IMR-90 (cell line): ENCODE data around the gene GPC5. TPM values are rescaled to one million over a fixed set of nuclear protein-coding genes. Genes with fewer than 3 reads are reported as not detected.

Experiments used
- ATAC-seq: fragments of 200-7000 bp; cut with Tn5 transposase; 2 replicates; pipeline ENCODE4 v1.9.1; 2020; ENCODE audit warnings: low read depth, mild to moderate bottlenecking, moderate library complexity
- BruUV-seq: library from RNA; stranded (reverse); fragments of 400-500 nt; replicated peaks from 2 replicates; lab custom pipeline; 2021; lab: Mats Ljungman, UMichigan
- CTCF ChIA-PET: fragments of 300-600 bp; formaldehyde crosslinking; extraction: SDS; loops from one replicate; lab custom pipeline; 2021; ENCODE audit warnings: antibody characterized with exemption; lab: Yijun Ruan, JAX
- POLR2A ChIA-PET: fragments of 300-600 bp; sonication (Branson Sonifier 250); formaldehyde crosslinking; loops from one replicate; lab custom pipeline; 2022; ENCODE audit warnings: antibody characterized with exemption; ENCODE audit not compliant: unreplicated experiment; lab: Charles Lee
- DNase-seq: peaks from one replicate; pipeline ENCODE4 v3.0.0; 2013
- H2AFZ ChIP-seq: replicated peaks from 2 replicates; pipeline ENCODE3; 2013; ENCODE audit warnings: low read length, mild to moderate bottlenecking; ENCODE audit not compliant: poor library complexity
- H2AK5ac ChIP-seq: 2 replicates; pipeline ENCODE4 v1.6.1; 2013; ENCODE audit warnings: low read depth, low read length, inconsistent platforms
- H2AK9ac ChIP-seq: replicated peaks from 2 replicates; pipeline ENCODE3; 2013; ENCODE audit warnings: mild to moderate bottlenecking, low read depth, low read length, moderate library complexity; ENCODE audit not compliant: poor library complexity
- H2BK120ac ChIP-seq: 2 replicates; pipeline ENCODE4 v1.6.1; 2013; ENCODE audit warnings: low read depth, low read length, inconsistent platforms
- H2BK15ac ChIP-seq: 3 replicates; pipeline ENCODE4 v1.6.1; 2013; ENCODE audit warnings: low read depth, low read length, inconsistent platforms
- H2BK20ac ChIP-seq: 2 replicates; pipeline ENCODE4 v1.6.1; 2013; ENCODE audit warnings: low read depth, mild to moderate bottlenecking, inconsistent platforms, low read length, moderate library complexity
- H2BK5ac ChIP-seq: 2 replicates; pipeline ENCODE4 v1.6.1; 2013; ENCODE audit warnings: mild to moderate bottlenecking, low read depth, low read length, inconsistent platforms; ENCODE audit not compliant: poor library complexity, severe bottlenecking
- H3K14ac ChIP-seq: replicated peaks from 2 replicates; pipeline ENCODE4 v1.6.1; 2013; ENCODE audit warnings: low read depth, low read length, inconsistent platforms
- H3K18ac ChIP-seq: 2 replicates; pipeline ENCODE4 v1.6.1; 2013; ENCODE audit warnings: low read depth, low read length, control low read depth
- H3K23ac ChIP-seq: 2 replicates; pipeline ENCODE4 v1.6.1; 2013; ENCODE audit warnings: low read depth, low read length, inconsistent platforms
- H3K27ac ChIP-seq: 2 replicates; pipeline ENCODE4 v1.5.1; 2013; ENCODE audit warnings: mild to moderate bottlenecking, control low read depth, low read length; ENCODE audit not compliant: insufficient read depth
- H3K27me3 ChIP-seq: 2 replicates; pipeline ENCODE4 v1.6.1; 2013; ENCODE audit warnings: low read length; ENCODE audit not compliant: control insufficient read depth, insufficient read depth
- H3K36me3 ChIP-seq: 2 replicates; pipeline ENCODE4 v1.6.1; 2013; ENCODE audit warnings: low read length, mixed read lengths; ENCODE audit not compliant: control insufficient read depth, insufficient read depth
- H3K4ac ChIP-seq: 2 replicates; pipeline ENCODE4 v1.6.1; 2013; ENCODE audit warnings: low read depth, low read length, inconsistent platforms
- H3K4me1 ChIP-seq: 2 replicates; pipeline ENCODE4 v1.6.1; 2013; ENCODE audit warnings: low read length, mixed read lengths; ENCODE audit not compliant: control insufficient read depth, insufficient read depth
- H3K4me2 ChIP-seq: 2 replicates; pipeline ENCODE4 v1.6.1; 2013; ENCODE audit warnings: low read depth, mild to moderate bottlenecking, control low read depth, low read length, moderate library complexity
- H3K4me3 ChIP-seq: 2 replicates; pipeline ENCODE4 v1.5.1; 2013; ENCODE audit warnings: low read depth, mild to moderate bottlenecking, control low read depth, low read length, moderate library complexity; ENCODE audit not compliant: insufficient read depth
- H3K56ac ChIP-seq: 2 replicates; pipeline ENCODE4 v1.6.1; 2013; ENCODE audit warnings: low read length, inconsistent platforms; ENCODE audit not compliant: insufficient read depth; ENCODE audit errors: extremely low read depth
- H3K79me1 ChIP-seq, 2 experiments: 2 replicates each; pipeline ENCODE4 v1.6.1; 2013; ENCODE audit warnings: low read length in 2 of 2, inconsistent platforms in 1 of 2, low read depth in 1 of 2
- H3K9ac ChIP-seq: 2 replicates; pipeline ENCODE4 v1.6.1; 2013; ENCODE audit warnings: low read depth, low read length, control low read depth
- H3K9me1 ChIP-seq: 2 replicates; pipeline ENCODE4 v1.6.1; 2013; ENCODE audit warnings: low read length, inconsistent platforms; ENCODE audit not compliant: insufficient read depth
- H3K9me3 ChIP-seq: 2 replicates; pipeline ENCODE4 v1.6.1; 2013; ENCODE audit warnings: low read length; ENCODE audit not compliant: control insufficient read depth, insufficient read depth
- H4K20me1 ChIP-seq: 2 replicates; pipeline ENCODE4 v1.6.1; 2013; ENCODE audit warnings: low read length, inconsistent platforms; ENCODE audit not compliant: insufficient read depth
- H4K5ac ChIP-seq: 2 replicates; pipeline ENCODE4 v1.6.1; 2013; ENCODE audit warnings: mild to moderate bottlenecking, low read depth, low read length, control low read depth
- H4K8ac ChIP-seq, 2 experiments: 2 replicates each; pipeline ENCODE4 v1.6.1; 2013; ENCODE audit warnings: low read depth in 2 of 2, low read length in 2 of 2, control low read depth in 1 of 2, inconsistent platforms in 1 of 2
- H4K91ac ChIP-seq: 2 replicates; pipeline ENCODE4 v1.6.1; 2013; ENCODE audit warnings: low read depth, low read length, inconsistent platforms; ENCODE audit not compliant: insufficient read depth
- BHLHE40 ChIP-seq: fragments of 150-350 bp; IDR thresholded peaks from 2 replicates; pipeline ENCODE4 v1.6.1; 2016; ENCODE audit warnings: mild to moderate bottlenecking, low read depth, low read length
- CEBPB ChIP-seq: IDR thresholded peaks from 2 replicates; pipeline ENCODE4 v1.6.1; 2012; ENCODE audit warnings: low read depth, low read length, improper control_type of control experiment
- CHD1 ChIP-seq: IDR thresholded peaks from 2 replicates; pipeline ENCODE4 v1.6.1; 2012; ENCODE audit warnings: low read depth, low read length, improper control_type of control experiment
- FOS ChIP-seq: fragments of 150-350 bp; IDR thresholded peaks from 2 replicates; pipeline ENCODE4 v1.6.1; 2016; ENCODE audit warnings: low read depth, low read length
- MAFK ChIP-seq: IDR thresholded peaks from 2 replicates; pipeline ENCODE4 v1.6.1; 2012; ENCODE audit warnings: low read depth, low read length, improper control_type of control experiment
- MAZ ChIP-seq: IDR thresholded peaks from 2 replicates; pipeline ENCODE4 v1.6.1; 2012; ENCODE audit warnings: low read depth, mild to moderate bottlenecking, low read length, improper control_type of control experiment, moderate library complexity, borderline replicate concordance
- MXI1 ChIP-seq: IDR thresholded peaks from 2 replicates; pipeline ENCODE4 v1.6.1; 2012; ENCODE audit warnings: low read depth, mild to moderate bottlenecking, low read length, moderate library complexity, borderline replicate concordance
- NFE2L2 ChIP-seq: fragments of 150-350 bp; IDR thresholded peaks from 2 replicates; pipeline ENCODE4 v1.6.1; 2016; ENCODE audit warnings: low read depth, mild to moderate bottlenecking, low read length
- POLR2A ChIP-seq: IDR thresholded peaks from 2 replicates; pipeline ENCODE4 v1.6.1; 2012; ENCODE audit warnings: mild to moderate bottlenecking, low read depth, low read length
- RAD21 ChIP-seq: IDR thresholded peaks from 2 replicates; pipeline ENCODE4 v1.6.1; 2012; ENCODE audit warnings: low read length, improper control_type of control experiment
- RCOR1 ChIP-seq: IDR thresholded peaks from 2 replicates; pipeline ENCODE4 v1.6.1; 2012; ENCODE audit warnings: mild to moderate bottlenecking, low read length, improper control_type of control experiment; ENCODE audit not compliant: insufficient replicate concordance
- RFX5 ChIP-seq: IDR thresholded peaks from 2 replicates; pipeline ENCODE4 v1.8.0; 2012; ENCODE audit warnings: low read depth, mild to moderate bottlenecking, low read length, moderate library complexity
- SMC3 ChIP-seq: fragments of 150-350 bp; IDR thresholded peaks from 2 replicates; pipeline ENCODE4 v1.6.1; 2016; ENCODE audit warnings: low read depth, mild to moderate bottlenecking, antibody characterized with exemption, low read length, moderate library complexity
- WGBS, 2 experiments: methylation state at CpG; one replicate each; pipeline versions ENCODE4 v1.1.5 to v1.1.7; 2013; ENCODE audit warnings: missing lambda C conversion rate in 2 of 2; ENCODE audit not compliant: insufficient read length in 1 of 2; ENCODE audit errors: extremely low coverage in 2 of 2; 5-methylcytosine and 5-hydroxymethylcytosine counted together
- dilution Hi-C: fragments of 300-500 bp; cut with HindIII; formaldehyde crosslinking; loops from one replicate; pipeline ENCODE4 v1.14.3; 2018; ENCODE audit warnings: low sequenced_read_pairs; ENCODE audit not compliant: unreplicated experiment
- in situ Hi-C: fragments of 300-500 bp; cut with MboI; formaldehyde crosslinking; loops from 3 replicates; pipeline ENCODE4 v1.14.3; 2019; ENCODE audit warnings: low sequenced_read_pairs, inconsistent platforms, mixed read lengths
- intact Hi-C: fragments of 100-400 bp; cut with micrococcal nuclease; formaldehyde crosslinking; loops from 2 replicates; pipeline ENCODE4 v1.10.0; 2022
- polyA plus RNA-seq, 3 experiments: library from polyadenylated mRNA; depleted of rRNA; stranded (reverse); fragments of >200 nt; gene quantifications; 2 replicates each; pipeline ENCODE4 v1.2.3, GENCODE V29; 2012; ENCODE audit warnings: low replicate concordance in 1 of 3
- total RNA-seq: library from RNA; depleted of rRNA; stranded (reverse); fragments of >200 nt; gene quantifications from 2 replicates; pipeline ENCODE4 v1.2.3, GENCODE V29; 2012
- TF ChIP-seq, protein P1 (sequence below): fragments of 150-350 bp; IDR thresholded peaks from 2 replicates; pipeline ENCODE4 v1.6.1; 2016; ENCODE audit warnings: low read depth, mild to moderate bottlenecking, low read length, moderate library complexity, borderline replicate concordance
- TF ChIP-seq, protein P2 (sequence below): fragments of 150-350 bp; IDR thresholded peaks from 2 replicates; pipeline ENCODE4 v1.6.1; 2017; ENCODE audit warnings: mild to moderate bottlenecking, antibody characterized with exemption, low read length, low read depth
- TF ChIP-seq, protein P3 (sequence below): conservative IDR thresholded peaks from 2 replicates; pipeline ENCODE4 v1.5.1; 2012; ENCODE audit warnings: mild to moderate bottlenecking, low read depth, low read length, improper control_type of control experiment

Gene GPC5
- total and polyA plus RNA-seq, 2 of the 4 experiments (the other 2 are of a cell fraction), result 0.94 to 1.8 TPM

GRCh38 chr13:91804724-91805123 is 406.3 kb downstream of the GPC5 start:
- CTCF ChIA-PET, result no interaction called here
- in situ Hi-C loops, result no loop called here

More at GRCh38 chr13:91804724-91805123, 406.3 kb downstream of the GPC5 start:
- TF ChIP-seq RAD21 (no peak), RCOR1 (no peak), MAZ (no peak), MXI1 (no peak), CEBPB (no peak), CHD1 (no peak), POLR2A (no peak), MAFK (no peak), RFX5 (no peak), BHLHE40 (no peak), FOS (no peak), SMC3 (no peak), NFE2L2 (no peak)
- TF ChIP-seq, protein P1, sequence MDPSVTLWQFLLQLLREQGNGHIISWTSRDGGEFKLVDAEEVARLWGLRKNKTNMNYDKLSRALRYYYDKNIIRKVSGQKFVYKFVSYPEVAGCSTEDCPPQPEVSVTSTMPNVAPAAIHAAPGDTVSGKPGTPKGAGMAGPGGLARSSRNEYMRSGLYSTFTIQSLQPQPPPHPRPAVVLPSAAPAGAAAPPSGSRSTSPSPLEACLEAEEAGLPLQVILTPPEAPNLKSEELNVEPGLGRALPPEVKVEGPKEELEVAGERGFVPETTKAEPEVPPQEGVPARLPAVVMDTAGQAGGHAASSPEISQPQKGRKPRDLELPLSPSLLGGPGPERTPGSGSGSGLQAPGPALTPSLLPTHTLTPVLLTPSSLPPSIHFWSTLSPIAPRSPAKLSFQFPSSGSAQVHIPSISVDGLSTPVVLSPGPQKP, result no peak
- TF ChIP-seq, protein P2, sequence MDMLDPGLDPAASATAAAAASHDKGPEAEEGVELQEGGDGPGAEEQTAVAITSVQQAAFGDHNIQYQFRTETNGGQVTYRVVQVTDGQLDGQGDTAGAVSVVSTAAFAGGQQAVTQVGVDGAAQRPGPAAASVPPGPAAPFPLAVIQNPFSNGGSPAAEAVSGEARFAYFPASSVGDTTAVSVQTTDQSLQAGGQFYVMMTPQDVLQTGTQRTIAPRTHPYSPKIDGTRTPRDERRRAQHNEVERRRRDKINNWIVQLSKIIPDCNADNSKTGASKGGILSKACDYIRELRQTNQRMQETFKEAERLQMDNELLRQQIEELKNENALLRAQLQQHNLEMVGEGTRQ, result no peak
- TF ChIP-seq, protein P3, sequence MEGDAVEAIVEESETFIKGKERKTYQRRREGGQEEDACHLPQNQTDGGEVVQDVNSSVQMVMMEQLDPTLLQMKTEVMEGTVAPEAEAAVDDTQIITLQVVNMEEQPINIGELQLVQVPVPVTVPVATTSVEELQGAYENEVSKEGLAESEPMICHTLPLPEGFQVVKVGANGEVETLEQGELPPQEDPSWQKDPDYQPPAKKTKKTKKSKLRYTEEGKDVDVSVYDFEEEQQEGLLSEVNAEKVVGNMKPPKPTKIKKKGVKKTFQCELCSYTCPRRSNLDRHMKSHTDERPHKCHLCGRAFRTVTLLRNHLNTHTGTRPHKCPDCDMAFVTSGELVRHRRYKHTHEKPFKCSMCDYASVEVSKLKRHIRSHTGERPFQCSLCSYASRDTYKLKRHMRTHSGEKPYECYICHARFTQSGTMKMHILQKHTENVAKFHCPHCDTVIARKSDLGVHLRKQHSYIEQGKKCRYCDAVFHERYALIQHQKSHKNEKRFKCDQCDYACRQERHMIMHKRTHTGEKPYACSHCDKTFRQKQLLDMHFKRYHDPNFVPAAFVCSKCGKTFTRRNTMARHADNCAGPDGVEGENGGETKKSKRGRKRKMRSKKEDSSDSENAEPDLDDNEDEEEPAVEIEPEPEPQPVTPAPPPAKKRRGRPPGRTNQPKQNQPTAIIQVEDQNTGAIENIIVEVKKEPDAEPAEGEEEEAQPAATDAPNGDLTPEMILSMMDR, result no peak
- Histone ChIP-seq H3K23ac (no peak overlapping the region), H3K9me3 (no peaks in the 10 kb centered on the region), H4K8ac (no peak overlapping the region), H3K14ac (no peak overlapping the region), H3K4ac (no peak overlapping the region), H4K5ac (no peak overlapping the region), H4K91ac (no peak overlapping the region), H3K9ac (no peak overlapping the region), H4K20me1 (no peaks in the 10 kb centered on the region), H2BK5ac (no peak overlapping the region), H3K27ac (no peak overlapping the region), H3K4me1 (no peaks in the 10 kb centered on the region), H2AFZ (no peak overlapping the region), H2AK5ac (no peak overlapping the region), H3K27me3 (no peaks in the 10 kb centered on the region), H3K56ac (no peak overlapping the region), H2AK9ac (no peak overlapping the region), H3K4me3 (no peak overlapping the region), H2BK20ac (no peak overlapping the region), H2BK120ac (no peak overlapping the region), H3K36me3 (no peaks in the 10 kb centered on the region), H3K9me1 (no peaks in the 10 kb centered on the region), H2BK15ac (no peak overlapping the region), H3K79me1 (no peaks in the 10 kb centered on the region), H3K4me2 (no peak overlapping the region), H3K18ac (no peak overlapping the region)
- intact Hi-C loops, result no loop called here
- WGBS, 2 experiments, result no CpG with 5 or more reads among the region's 1 CpG
- dilution Hi-C loops, result no loop called here
- BruUV-seq, result no TSS peak
- DNase-seq (no peak), ATAC-seq (no peak)
- POLR2A ChIA-PET, result no interaction called here
